GM18519 (cell line): Measurements from ENCODE around the gene COL4A1.
A peak's percentile ranks its signal among the peaks of the same experiment; 100 is the strongest.

Experiments used
- ATAC-seq: cut with Tn5 transposase; IDR thresholded peaks from one replicate; pipeline ENCODE4 v1.9.1; 2021; ENCODE audit warnings: mild to moderate bottlenecking, moderate library complexity; ENCODE audit not compliant: unreplicated experiment, low FRiP score

COL4A1 gene

DNA sequence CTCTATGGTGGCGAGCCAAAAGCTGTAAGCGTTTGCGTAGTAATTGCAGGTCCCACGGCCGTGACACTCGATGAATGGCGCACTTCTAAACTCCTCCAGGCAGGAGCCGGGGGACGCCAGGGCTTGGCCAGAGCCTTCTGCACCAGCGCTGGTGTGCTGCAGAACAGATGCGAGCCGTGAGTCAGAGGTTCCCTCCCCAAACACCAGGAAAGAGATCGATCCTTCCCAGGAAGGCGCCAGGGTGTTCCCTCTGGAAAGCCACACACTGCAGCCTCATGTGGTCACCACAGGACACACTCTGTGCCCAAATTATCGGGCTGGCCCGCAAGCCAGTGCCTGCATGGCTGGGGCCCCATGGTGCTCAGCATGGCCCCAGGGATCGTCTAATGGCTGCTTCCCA is 154.6 kb downstream of the COL4A1 start:
- no peak for ATAC-seq

DNA sequence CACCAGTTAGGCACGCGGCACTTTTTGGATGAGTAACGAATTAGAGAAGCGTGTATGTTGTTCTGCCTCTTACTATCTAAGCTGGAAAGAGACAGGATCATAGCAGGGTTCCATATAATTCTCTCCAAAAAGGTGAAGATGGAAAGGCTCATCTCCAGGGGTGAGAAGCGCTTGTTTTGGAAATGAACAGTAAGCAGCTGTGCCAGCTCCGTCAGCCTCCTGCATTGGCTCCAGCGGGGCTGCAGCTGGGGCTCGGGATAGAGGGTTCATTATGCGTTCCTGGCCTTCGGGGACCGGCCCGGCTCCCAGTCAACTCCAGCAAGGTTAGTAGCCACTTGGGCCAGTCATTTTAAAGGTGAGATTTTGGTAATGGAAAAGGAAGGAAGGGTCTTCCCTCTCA is 155.5 kb downstream of the COL4A1 start:
- no peak for ATAC-seq

- ATAC-seq = no peak
These were observed 156.4 kb downstream of the COL4A1 start for GRCh38 chr13:110150384-110151101.

DNA sequence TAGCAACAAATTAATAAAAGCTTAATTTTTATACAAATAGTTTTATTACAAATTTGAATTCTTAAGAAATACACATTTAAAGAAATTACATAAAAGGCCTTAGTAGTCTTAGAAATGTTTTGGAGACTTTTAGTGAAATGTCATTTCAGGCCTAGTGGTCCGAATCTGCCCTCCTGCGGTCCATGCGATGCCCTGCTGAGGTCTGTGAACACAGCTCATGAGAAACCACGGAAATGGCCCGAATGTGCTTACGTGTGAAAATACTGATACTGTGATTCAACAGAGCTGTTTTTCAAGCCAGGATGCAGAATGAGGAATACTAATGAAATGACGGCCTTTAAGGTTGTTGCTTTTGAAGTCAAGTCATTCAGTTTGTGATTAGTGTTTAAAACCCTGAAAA is 157.9 kb downstream of the COL4A1 start:
- no peak for ATAC-seq

DNA sequence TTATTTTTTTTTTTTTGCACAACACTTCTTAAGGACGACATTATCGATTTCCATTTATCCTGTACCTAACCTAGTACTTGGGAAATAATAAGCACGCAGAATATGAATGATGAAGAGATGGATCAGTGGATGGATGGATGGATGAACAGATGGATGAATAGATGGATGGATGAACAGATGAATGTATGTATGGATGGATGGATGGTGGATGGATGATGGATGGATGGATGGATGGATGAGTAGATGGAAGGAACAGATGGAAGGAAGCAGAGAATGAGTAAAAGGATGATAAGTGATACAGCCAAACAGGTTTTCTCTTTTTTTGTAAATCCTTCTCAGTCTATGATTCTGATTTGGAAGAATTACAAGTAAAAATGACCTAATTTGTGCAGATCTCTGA is 166.9 kb downstream of the COL4A1 start:
- ATAC-seq = no peak

DNA sequence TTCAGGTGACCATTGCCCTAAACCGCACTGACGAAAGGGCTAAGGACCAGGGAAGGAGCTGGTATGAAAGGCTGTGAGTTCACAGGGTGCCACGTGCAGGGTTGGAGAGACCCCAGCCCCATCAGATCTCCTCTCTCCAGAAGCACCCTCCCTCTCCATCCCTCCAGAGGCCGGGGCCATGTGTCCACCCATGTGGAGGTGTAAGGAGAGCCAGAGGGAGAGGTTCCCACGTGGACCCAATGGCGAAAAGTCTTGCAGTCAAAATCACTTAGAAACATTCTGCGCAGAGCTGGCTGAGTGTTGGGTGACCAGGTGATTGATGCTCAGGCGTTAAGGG is 168.3 kb downstream of the COL4A1 start:
- no peak for ATAC-seq

DNA sequence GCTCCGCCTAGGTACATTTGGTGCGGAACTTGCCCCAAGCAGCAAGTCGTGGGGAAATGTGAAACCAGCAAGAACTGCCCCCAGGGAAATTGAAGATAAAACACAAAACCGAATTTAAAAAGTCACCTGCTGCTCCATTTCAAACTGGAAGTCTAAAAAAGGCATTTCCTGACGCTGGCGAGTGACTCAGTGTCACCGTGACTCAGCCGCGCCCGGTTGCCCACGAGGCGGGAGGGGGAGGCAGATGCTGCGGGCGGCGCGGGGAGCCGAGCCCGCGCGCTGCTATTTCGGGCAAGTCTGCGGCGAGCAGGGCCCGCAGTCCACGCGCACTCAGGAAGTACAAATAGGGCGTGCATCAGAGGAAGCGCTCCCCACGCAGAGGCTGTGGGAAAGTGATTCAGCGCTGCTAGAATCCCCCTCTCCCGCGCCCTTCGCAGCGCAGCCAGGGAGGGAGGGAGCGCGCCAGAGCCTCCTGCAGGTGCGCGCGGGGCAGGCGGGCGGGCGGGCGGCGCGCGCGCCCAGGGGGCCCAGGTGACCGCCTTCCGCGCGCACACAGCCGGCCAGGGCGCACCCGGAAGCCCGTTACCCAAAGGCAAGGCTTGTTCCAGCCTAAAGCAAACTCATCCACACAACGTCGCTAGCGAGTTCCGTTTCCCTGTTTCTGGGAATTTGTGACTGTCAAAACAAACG is 168.8 kb downstream of the COL4A1 start:
- ATAC-seq = peak; percentile 35

DNA sequence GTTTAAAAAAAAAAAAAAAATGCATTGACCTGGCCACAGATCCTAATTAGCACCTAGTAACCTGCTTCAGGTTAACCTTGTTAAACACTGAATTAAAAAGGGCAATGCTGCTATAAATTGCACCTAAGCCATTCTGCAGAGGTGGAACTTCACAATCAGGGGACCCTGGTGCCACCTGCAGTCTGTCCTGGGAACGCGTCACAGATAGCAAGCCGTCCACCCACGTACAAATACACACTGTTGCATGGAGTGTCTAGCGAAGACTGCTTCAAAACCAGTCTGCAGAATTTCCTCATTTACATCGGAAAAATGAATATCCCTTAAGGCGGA is 169.3 kb downstream of the COL4A1 start:
- ATAC-seq = peak; percentile 75

GRCh38 chr13:110136660-110137585 is 170.0 kb downstream of the COL4A1 start:
- no peak for ATAC-seq

DNA sequence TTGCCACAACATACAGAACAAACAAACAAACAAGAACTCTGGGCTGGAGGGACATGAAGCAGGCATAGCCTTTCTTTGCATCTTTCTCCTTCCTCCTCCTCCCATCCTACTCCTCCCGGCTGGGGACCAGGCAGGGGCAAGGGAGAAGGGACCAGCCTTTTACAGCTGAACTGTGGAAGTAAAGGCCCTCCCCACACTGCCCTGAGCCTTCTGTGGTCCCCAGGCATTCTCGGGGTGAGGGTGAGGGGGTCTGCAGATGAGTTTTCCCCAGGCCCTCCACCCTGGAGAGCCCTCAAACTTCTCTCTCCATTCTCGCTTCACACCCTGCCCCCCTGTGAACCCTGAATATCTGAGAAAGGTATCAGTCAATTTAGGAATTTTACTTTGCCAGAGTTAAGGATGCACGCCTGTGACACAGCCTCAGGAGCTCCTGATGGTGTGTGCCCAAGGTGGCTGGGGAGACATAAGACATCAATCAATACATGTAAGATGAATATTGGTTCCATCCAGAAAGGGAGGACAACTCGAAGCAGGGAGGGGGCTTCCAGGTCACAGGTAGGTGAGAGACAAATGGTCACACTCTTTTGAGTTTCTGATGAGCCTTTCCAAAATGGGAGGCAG is 170.9 kb downstream of the COL4A1 start:
- no peak for ATAC-seq

- ATAC-seq = no peak
These were observed 172.2 kb downstream of the COL4A1 start for GRCh38 chr13:110134801-110135200.

DNA sequence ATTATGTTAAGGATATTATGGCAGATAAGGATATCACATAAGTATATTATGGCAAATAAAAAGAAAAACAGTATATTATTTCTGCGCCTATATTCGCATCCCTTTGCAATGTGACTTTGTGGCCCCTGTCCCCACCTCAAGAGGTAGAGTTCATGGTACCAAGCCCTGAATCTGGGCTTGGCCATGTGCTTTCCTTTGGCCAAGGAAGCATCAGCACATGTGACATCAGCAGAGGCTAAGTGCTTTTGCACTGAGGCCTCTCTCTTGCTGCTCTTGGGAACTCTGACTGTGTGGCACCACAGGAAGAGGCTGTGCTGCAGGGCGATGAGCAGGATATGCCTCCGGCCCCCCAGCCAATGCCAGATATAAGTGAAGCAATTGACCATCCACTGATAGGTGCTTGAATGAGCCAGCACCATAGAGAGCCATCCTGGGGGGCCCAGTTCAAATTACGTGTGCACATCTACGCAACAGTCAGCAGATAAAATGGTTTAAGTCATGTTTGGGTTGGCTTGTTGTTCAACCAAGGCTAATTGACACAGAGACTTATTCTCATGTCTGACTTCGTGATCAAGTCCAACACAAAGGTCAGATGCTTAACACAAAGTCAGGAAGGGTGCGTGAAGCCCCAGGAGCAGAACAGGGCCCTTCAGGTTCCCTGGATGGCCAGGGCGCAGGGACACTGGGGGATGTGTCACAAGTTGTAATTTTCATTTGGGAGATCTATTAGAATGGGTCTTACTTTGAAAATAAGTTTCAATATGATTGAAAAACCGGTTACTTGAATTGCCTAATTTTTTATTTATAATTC is 173.3 kb downstream of the COL4A1 start:
- ATAC-seq = no peak

GRCh38 chr13:110132225-110132982 is 174.6 kb downstream of the COL4A1 start:
- no peak for ATAC-seq

DNA sequence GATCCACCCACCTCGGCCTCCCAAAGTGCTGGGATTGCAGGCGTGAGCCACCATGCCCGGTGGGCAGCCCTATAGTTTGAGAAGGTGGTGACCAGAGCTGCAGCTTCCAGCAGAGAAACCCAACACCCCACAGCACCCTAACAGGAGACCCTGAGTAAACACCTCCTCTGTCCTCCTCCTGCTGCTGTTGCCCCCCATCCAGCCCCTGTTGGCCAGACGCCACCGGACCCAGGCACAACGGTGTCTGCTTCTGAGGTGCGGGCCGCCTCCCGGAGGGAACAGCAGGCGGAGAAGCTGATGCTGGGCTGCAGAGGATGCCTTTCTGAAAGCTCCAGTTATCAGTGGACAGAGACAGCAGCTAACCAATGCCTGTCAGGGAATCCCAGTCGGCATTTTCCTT is 175.5 kb downstream of the COL4A1 start:
- no peak for ATAC-seq

GRCh38 chr13:110130431-110130830 is 176.5 kb downstream of the COL4A1 start:
- no peak for ATAC-seq

DNA sequence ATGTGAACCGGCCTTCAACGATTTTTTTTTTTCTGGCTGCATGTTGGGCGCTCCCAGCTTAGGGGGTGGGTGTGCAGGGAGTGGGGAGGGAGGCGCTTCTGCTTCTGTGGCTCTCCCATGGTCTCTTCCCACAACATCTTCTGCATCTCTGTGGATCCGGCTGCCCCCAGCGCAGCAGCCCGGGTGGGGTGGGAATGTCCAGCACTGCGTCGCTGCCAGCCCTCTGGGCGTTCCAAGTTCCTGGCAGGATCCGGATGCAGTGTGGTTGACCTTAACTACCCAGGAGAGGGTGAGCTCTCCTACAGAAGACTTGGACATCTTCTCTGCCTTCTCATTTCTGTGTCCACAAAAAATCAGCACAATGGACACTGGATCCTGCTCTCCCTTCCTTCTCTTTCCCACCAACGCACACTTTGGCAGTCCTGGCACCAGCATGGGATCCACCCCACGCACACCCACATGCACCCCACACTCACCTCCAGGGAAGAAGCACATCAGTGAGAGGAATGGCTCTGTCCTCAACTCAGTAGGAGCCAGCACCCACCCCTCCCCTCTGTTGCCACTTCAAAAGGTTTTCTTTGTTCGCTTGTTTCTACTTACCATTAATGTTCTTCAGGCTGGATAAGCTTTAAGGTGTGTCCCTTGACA is 177.3 kb downstream of the COL4A1 start:
- ATAC-seq = no peak

DNA sequence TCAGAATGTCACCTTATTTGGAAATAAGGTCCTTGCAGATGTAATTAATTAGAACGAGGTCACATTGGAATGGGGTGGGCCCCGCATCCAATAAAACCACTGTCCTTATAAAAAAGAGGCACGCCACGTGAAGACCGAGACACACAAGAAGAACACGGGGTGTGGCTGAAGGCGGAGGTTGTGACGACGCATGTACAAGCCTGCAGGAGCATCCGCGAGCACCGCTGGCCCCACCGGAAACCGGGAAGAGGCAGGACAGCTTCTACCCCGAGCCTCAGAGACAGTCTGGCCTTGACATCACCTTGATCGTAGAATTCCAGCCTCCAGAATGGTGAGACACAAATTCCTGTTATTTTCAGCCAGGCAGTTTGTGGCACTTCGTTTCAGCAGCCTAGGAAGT is 177.9 kb downstream of the COL4A1 start:
- ATAC-seq = no peak

DNA sequence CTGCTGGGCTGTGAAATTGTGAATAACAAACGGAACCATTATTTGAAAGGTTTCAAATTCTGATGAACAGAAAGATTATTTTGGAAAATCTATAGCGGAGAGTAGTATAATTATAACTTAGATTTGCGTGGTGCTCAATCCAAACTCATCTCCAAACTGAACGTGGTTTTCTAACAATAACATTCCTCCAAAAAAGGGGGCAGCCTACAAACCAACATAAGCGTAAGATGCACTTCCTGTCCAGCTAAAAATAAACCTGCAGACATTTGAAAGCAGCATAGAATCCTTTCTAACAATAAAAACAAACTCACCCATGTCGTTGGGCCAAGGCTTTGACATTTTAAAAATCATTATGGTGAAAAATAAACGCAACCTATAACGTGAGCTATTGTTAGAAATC is 178.4 kb downstream of the COL4A1 start:
- no peak for ATAC-seq

DNA sequence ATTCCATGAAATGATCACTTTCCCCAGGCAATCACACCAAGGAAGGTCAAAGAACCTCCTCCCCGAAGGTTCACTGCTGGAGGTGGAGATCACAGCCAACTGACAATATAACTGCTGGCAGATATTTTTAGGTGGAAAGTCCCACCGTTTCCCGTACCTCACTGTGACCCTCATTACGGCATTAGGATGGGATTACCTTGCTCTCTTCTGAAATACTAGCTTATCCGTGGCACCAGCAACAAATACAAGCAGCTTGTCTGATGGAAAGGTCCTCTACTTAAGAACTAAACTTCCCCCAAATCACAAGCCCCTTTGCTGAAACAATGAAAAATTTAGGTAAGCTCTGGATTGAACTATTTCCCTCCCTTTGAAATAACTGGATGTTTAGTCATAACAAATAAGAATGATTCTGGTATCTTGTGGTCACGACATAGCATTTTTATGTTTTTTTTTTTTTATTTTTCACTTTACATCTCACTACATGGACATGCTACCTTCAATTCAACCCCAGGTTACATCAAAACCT is 178.9 kb downstream of the COL4A1 start:
- no peak for ATAC-seq
